HEK293 (cell line): Measurements from ENCODE around the gene ADORA2A.
A peak's percentile ranks its signal among the peaks of the same experiment; 100 is the strongest.

Experiments
- BCL11B ChIP-seq: fragments of 450-650 bp; formaldehyde crosslinking; IDR thresholded peaks from 2 replicates; pipeline ENCODE4 v1.5.1; 2016; ENCODE audit warnings: low read depth, missing biosample characterization, missing genetic modification characterization
- GLIS1 ChIP-seq: fragments of 450-650 bp; formaldehyde crosslinking; IDR thresholded peaks from 2 replicates; pipeline ENCODE4 v1.5.1; 2016; ENCODE audit warnings: missing biosample characterization, missing genetic modification characterization
- HOXC10 ChIP-seq: sonication (generic); formaldehyde crosslinking; IDR thresholded peaks from 2 replicates; pipeline ENCODE4 v1.8.1; 2023; ENCODE audit warnings: mild to moderate bottlenecking, missing genetic modification reagents
- IKZF3 ChIP-seq: fragments of 450-650 bp; IDR thresholded peaks from 2 replicates; pipeline ENCODE4 v1.5.0; 2018; ENCODE audit warnings: missing biosample characterization, mild to moderate bottlenecking, missing genetic modification characterization, moderate library complexity
- KLF17 ChIP-seq: fragments of 450-650 bp; formaldehyde crosslinking; IDR thresholded peaks from 2 replicates; pipeline ENCODE4 v1.5.1; 2016; ENCODE audit warnings: missing biosample characterization, missing genetic modification characterization
- KLF9 ChIP-seq: fragments of 450-650 bp; formaldehyde crosslinking; IDR thresholded peaks from 2 replicates; pipeline ENCODE4 v1.5.1; 2016; ENCODE audit warnings: missing biosample characterization, missing genetic modification characterization, low read depth
- SP2 ChIP-seq: fragments of 450-650 bp; formaldehyde crosslinking; IDR thresholded peaks from 2 replicates; pipeline ENCODE4 v1.5.1; 2016; ENCODE audit warnings: missing biosample characterization, missing genetic modification characterization
- SP7 ChIP-seq: fragments of 450-650 bp; formaldehyde crosslinking; IDR thresholded peaks from 2 replicates; pipeline ENCODE4 v1.5.1; 2016; ENCODE audit warnings: missing biosample characterization, missing genetic modification characterization
- ZBTB48 ChIP-seq: fragments of 450-650 bp; formaldehyde crosslinking; IDR thresholded peaks from 2 replicates; pipeline ENCODE4 v1.5.1; 2016; ENCODE audit warnings: missing biosample characterization, missing genetic modification characterization
- ZEB2 ChIP-seq: fragments of 450-650 bp; formaldehyde crosslinking; IDR thresholded peaks from 2 replicates; pipeline ENCODE4 v1.5.1; 2016; ENCODE audit warnings: missing biosample characterization, missing genetic modification characterization
- ZFP3 ChIP-seq: fragments of 450-650 bp; formaldehyde crosslinking; IDR thresholded peaks from 2 replicates; pipeline ENCODE4 v1.5.1; 2016; ENCODE audit warnings: low read depth, missing biosample characterization, missing genetic modification characterization
- ZFP69B ChIP-seq: fragments of 450-650 bp; formaldehyde crosslinking; IDR thresholded peaks from 2 replicates; pipeline ENCODE4 v1.5.1; 2016; ENCODE audit warnings: missing biosample characterization, missing genetic modification characterization
- ZNF114 ChIP-seq: fragments of 450-650 bp; formaldehyde crosslinking; IDR thresholded peaks from 2 replicates; pipeline ENCODE4 v1.5.0; 2017; ENCODE audit warnings: missing biosample characterization, missing genetic modification characterization
- ZNF132 ChIP-seq: fragments of 450-650 bp; formaldehyde crosslinking; IDR thresholded peaks from 2 replicates; pipeline ENCODE4 v1.5.1; 2017; ENCODE audit warnings: missing biosample characterization, missing genetic modification characterization, borderline replicate concordance
- ZNF157 ChIP-seq: fragments of 450-650 bp; formaldehyde crosslinking; IDR thresholded peaks from 2 replicates; pipeline ENCODE4 v1.5.1; 2016; ENCODE audit warnings: missing biosample characterization, missing genetic modification characterization
- ZNF18 ChIP-seq: fragments of 450-650 bp; formaldehyde crosslinking; IDR thresholded peaks from 2 replicates; pipeline ENCODE4 v1.5.1; 2016; ENCODE audit warnings: missing biosample characterization, missing genetic modification characterization
- ZNF223 ChIP-seq: fragments of 450-650 bp; formaldehyde crosslinking; IDR thresholded peaks from 2 replicates; pipeline ENCODE4 v1.5.1; 2016; ENCODE audit warnings: missing biosample characterization, missing genetic modification characterization
- ZNF350 ChIP-seq: fragments of 450-650 bp; formaldehyde crosslinking; IDR thresholded peaks from 2 replicates; pipeline ENCODE4 v1.5.0; 2017; ENCODE audit warnings: missing biosample characterization, mild to moderate bottlenecking, missing genetic modification characterization
- ZNF433 ChIP-seq: fragments of 450-650 bp; formaldehyde crosslinking; IDR thresholded peaks from 2 replicates; pipeline ENCODE4 v1.5.1; 2016; ENCODE audit warnings: missing biosample characterization, missing genetic modification characterization, low read depth
- ZNF514 ChIP-seq: fragments of 450-650 bp; formaldehyde crosslinking; IDR thresholded peaks from 2 replicates; pipeline ENCODE4 v1.5.1; 2016; ENCODE audit warnings: missing biosample characterization, missing genetic modification characterization
- ZNF518A ChIP-seq: fragments of 450-650 bp; formaldehyde crosslinking; conservative IDR thresholded peaks from 2 replicates; pipeline ENCODE4 v1.5.1; 2016; ENCODE audit warnings: low read depth, missing biosample characterization, missing genetic modification characterization
- ZNF555 ChIP-seq: fragments of 450-650 bp; formaldehyde crosslinking; conservative IDR thresholded peaks from 2 replicates; pipeline ENCODE4 v1.5.1; 2017; ENCODE audit warnings: missing biosample characterization, mild to moderate bottlenecking, missing genetic modification characterization, inconsistent platforms
- ZNF571 ChIP-seq: fragments of 450-650 bp; formaldehyde crosslinking; IDR thresholded peaks from 2 replicates; pipeline ENCODE4 v1.5.0; 2017; ENCODE audit warnings: missing biosample characterization, missing genetic modification characterization
- ZNF610 ChIP-seq: fragments of 450-650 bp; formaldehyde crosslinking; IDR thresholded peaks from 2 replicates; pipeline ENCODE4 v1.5.1; 2016; ENCODE audit warnings: missing biosample characterization, missing genetic modification characterization, borderline replicate concordance
- ZNF664 ChIP-seq: fragments of 450-650 bp; formaldehyde crosslinking; IDR thresholded peaks from 2 replicates; pipeline ENCODE4 v1.5.1; 2016; ENCODE audit warnings: missing biosample characterization, missing genetic modification characterization
- ZNF670 ChIP-seq: fragments of 450-650 bp; formaldehyde crosslinking; IDR thresholded peaks from 2 replicates; pipeline ENCODE4 v1.5.1; 2016; ENCODE audit warnings: missing biosample characterization, missing genetic modification characterization, low read depth
- ZNF692 ChIP-seq: fragments of 450-650 bp; formaldehyde crosslinking; IDR thresholded peaks from 2 replicates; pipeline ENCODE4 v1.5.1; 2016; ENCODE audit warnings: missing biosample characterization, missing genetic modification characterization
- ZNF701 ChIP-seq: fragments of 450-650 bp; formaldehyde crosslinking; IDR thresholded peaks from 2 replicates; pipeline ENCODE4 v1.5.1; 2016; ENCODE audit warnings: missing biosample characterization, missing genetic modification characterization
- ZNF792 ChIP-seq: fragments of 450-650 bp; formaldehyde crosslinking; IDR thresholded peaks from 2 replicates; pipeline ENCODE4 v1.5.1; 2016; ENCODE audit warnings: missing biosample characterization, missing genetic modification characterization

The ADORA2A gene

GRCh38 chr22:24423519-24424000 lies 3.8 kb upstream of the ADORA2A start (continued):
- no peak for TF ChIP-seq ZFP3 (tag by site-specific recombination)
- no peak for TF ChIP-seq ZNF114 (tag by site-specific recombination)
- peak; percentile 51 for TF ChIP-seq KLF9 (tag by site-specific recombination)
- no peak for TF ChIP-seq BCL11B (tag by site-specific recombination)
- TF ChIP-seq SP2 (tag by site-specific recombination) = peak; percentile 20; the same call in 1 of the 2 replicates
- no peak for TF ChIP-seq ZBTB48 (tag by site-specific recombination)
- 0 out of 2 replicates have a peak, but pooled peaks have one; percentile 61 for TF ChIP-seq KLF17
- TF ChIP-seq ZNF701 (tag by site-specific recombination) = no peak
- no peak for TF ChIP-seq ZNF610 (tag by site-specific recombination)
- TF ChIP-seq HOXC10 (CRISPR knock-in tag) = no peak
- TF ChIP-seq ZNF792 (tag by site-specific recombination) = no peak
- no peak for TF ChIP-seq ZNF157 (tag by site-specific recombination)
- peak; percentile 72; the same call in 1 of the 2 replicates for TF ChIP-seq IKZF3
- no peak for TF ChIP-seq ZNF132
- no peak for TF ChIP-seq ZNF18 (tag by site-specific recombination)
- no peak for TF ChIP-seq ZNF555 (tag by site-specific recombination)
- no peak for TF ChIP-seq ZNF223 (tag by site-specific recombination)
- no peak for TF ChIP-seq ZNF350 (tag by site-specific recombination)
- peak; percentile 80 for TF ChIP-seq GLIS1 (tag by site-specific recombination)
- TF ChIP-seq ZFP69B = 0 out of 2 replicates have a peak, but pooled peaks have one; percentile 28
- TF ChIP-seq ZNF518A (tag by site-specific recombination) = no peak
- TF ChIP-seq ZNF514 (tag by site-specific recombination) = no peak
- TF ChIP-seq ZNF571 = no peak
- TF ChIP-seq ZNF664 = no peak
- no peak for TF ChIP-seq ZNF433 (tag by site-specific recombination)
- no peak for TF ChIP-seq ZNF670 (tag by site-specific recombination)
- TF ChIP-seq ZNF692 (tag by site-specific recombination) = 0 out of 2 replicates have a peak, but pooled peaks have one; percentile 35
- peak; percentile 58; the same call in 1 of the 2 replicates for TF ChIP-seq ZEB2
- TF ChIP-seq SP7 (tag by site-specific recombination) = 0 out of 2 replicates have a peak, but pooled peaks have one; percentile 11
